CD4-positive, alpha-beta T cell treated with Interleukin-15 for 1 hour (primary cell): ENCODE measurements around the gene ZNF69.
A peak's percentile ranks its signal among the peaks of the same experiment; 100 is the strongest.
"Not testable (repeated sequence)": the region's sequence is repeated elsewhere in the genome, so short reads cannot be mapped to it uniquely, and the experiment has no call there.

Experiments used
- DNase-seq: peaks from one replicate; pipeline ENCODE4 v3.0.0-alpha.2; 2020

Gene ZNF69

DNA sequence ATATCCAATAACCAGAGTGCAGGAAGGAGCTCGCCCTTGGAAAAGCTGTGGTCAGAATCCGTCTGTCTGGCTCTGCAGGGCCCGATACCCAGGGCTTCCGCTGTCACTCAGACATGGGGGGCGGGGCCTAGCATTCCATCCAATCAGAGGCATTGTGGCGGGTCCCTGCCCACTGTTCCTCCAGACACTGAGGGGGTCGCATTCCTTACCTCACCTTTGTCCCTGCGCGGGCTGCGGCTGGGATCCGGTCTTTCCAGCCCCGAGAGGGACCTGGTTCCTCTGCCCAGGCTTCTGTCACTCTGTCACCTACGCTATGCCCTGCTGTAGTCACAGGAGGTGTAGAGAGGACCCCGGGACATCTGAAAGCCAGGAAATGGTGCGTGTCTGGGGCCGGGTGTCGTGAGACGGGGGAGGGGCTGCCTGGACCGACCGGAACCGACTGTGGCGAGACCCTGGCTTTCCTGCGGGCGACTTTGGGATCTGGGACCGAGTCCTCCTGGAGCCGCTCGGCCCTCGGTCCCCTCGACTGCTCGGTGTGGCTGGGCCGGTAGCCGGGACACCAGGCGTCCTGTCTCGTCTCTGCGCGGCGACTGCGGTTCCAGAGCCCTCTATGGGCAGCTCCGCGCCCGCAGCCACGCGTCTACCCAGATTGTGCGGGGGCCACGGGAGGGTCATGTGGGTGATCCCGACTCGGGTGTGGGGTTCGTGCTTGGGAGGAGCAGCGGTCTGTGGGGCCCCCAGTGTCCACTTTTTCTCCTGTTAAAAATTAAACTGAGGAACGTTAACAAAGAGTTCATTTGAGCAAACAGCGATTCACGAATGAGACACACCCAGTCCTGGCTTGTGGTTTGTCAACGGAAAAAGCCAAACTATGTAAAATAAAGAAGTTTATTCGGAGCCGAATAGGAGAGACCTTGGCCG, at the start of gene ZNF69:
TSS of gene ZNF69 (plus strand) at position 172 of the 921 bp plus-strand sequence. CDS start at position 314, 142 bp downstream.
- DNase-seq, result peak; percentile 61

DNA sequence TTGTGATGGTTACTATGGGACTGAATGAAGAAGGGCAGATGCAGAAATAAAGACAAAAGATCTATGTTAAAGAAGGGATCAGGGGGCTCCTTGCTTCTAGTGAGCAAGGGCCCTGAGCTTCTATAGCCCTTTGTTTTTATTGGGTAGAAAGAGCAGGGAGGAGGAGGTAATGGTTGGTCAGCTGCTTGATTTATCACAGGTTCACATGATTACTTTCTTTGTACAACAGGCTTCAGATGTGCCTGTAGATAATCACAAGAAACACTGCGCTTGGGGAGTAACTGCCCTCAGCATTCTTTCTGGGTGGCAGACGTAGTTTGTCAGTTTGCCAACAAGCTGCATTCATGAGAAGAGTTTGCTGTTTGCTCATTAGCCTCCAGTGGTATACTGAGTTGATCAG, 43.9 kb upstream of the ZNF69 start:
- no peak for DNase-seq

DNA sequence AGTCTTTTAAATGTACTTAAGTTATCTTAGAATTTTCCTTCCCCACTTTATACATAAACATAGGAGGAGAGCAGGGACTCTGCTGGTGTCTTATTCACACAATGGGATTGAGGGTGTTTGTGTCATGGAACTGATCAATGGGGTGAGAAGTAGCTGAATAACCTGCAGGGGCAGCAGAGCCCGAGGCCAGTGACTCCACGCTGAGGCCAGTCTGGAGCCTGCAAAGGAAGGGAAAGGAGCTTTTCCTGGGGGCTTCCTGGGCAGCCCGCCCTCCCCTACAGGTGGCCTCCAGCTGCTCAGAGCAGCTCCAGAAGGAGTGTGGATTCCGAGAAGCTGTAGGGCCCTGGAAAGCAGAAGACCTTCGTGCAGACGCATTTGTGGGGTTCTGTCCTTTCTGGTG, 40.0 kb upstream of the ZNF69 start:
- DNase-seq, result not testable (repeated sequence)

DNA sequence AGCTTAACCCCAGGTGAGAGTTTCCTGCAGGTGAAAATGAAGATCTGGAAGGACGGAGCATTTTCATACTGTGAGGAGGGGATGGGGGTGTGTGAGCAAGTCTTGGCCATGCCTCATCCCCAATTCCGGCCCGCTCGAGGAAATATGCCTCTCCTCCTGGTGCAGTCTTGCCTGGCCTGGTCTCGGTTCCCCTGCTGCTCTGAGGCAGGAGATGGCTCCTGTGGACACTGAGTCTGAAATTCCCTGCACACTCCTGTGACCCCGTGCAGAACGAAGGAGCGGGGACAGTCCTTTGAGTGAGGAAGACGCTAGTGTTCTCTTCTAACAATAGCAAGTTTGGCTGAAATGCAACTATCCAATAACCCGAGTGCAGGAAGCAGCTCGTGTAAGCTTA, 39.4 kb upstream of the ZNF69 start:
- DNase-seq, result no peak

DNA sequence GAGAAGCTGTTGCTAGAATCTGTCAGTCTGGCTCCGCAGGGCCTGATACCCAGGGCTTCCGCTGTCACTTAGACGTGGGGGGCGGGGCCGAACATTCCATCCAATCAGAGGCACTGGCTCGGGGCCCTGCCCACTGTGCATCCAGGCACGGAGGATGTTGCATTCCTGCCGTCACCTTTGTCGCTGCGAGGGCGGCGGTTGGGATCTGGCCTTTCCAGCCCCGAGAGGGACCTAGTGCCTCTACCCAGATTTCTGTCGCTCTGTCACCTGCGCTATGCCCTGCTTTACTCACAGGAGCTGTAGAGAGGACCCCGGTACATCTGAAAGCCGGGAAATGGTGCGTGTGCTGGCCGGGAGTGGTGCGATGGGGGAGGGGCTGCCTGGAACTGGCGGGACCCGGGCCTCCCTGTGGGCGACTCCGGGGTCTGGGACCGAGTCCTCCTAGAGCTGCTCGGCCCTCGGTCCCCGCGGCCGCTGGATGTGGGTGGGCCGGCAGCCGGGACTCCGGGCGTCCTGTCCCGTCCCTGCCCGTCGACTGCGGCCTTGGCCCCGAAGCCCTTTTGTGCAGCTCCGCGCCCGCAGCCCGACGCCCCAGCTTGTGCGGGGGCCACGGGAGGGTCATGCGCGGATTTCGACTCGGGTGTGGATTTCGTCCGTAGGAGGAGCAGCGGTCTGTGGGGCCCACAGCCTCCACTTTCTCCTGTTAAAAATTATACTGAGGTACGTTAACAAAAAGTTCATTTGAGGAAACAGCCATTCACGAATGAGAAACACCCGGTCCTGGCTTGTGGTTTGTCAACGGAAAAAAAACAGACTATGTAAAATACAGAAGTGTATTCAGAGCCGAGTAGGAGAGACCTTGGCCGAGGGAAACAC, 38.8 kb upstream of the ZNF69 start, which contains the start of gene ZNF439:
TSS of gene ZNF439 (plus strand) at position 133 of the 876 bp plus-strand sequence. CDS start at position 275, 142 bp downstream.
- peak; percentile 88 for DNase-seq

DNA sequence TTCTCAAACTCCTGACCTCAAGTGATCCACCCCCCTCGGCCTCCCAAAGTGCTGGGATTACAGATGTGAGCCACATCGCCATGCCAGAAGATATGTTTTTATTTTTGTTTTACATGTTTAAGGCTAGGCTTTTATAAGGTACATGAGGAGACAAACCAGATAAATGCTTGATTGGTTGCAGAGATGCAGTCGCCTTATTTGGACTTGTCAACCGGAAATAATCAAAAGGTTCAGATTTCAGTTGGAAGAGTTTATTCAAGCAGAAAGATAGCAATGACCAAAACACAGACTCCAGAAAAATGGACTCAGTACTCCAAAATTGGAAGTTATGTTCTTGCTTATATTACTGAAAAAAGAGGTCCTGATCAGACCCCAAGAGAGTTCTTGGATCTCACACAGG, 37.3 kb upstream of the ZNF69 start:
- DNase-seq, result not testable (repeated sequence)

DNA sequence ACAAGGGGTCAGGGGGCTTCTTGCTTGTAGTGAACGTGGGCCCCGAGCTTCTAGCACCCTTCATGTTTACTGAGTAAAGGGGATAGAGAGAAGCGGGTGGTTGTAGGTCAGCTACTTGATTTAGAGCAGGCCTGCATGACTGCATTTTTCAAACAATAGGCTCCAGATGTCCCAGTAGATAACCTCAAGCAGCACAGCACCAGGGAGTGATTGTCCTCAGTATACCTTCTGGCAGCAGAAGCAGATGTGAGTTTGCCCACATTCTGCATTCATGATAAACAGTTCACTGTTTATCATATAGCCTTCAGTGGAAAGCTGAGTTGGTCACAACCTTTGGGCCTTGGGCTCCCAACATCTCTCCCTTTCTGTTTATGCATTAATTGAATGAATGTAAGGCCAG, 34.2 kb upstream of the ZNF69 start:
- DNase-seq, result no peak

DNA sequence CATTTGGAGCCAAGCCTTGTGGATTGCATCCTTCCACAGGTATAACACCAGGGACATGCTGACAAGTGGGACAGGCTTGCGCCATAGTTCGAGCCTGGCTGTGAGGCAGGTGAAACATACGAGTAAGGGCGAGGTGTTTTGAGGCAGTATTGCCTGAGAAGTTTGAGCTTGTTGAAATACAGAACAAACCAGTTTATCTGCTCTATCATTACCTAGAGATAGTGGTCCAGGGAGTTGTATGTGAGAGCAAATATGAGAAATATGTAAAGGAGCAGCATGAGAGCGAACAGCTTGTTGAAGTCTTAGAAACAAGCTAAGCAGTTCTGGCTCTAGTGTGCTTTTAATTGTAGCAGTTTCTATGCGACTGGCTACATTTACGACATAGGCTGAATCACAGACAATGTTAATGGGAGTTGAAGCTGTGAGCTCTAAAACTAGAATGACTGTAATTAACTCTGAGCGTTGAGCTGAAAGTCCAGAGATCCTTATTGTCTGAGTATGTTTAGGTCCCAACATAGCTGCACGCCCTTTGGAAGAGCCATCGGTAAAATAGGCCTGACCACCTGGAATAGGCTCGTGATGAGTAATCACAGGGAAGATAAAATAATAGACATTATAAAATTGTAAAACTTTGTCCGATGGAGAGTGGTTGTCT, 30.9 kb upstream of the ZNF69 start:
- no peak for DNase-seq

DNA sequence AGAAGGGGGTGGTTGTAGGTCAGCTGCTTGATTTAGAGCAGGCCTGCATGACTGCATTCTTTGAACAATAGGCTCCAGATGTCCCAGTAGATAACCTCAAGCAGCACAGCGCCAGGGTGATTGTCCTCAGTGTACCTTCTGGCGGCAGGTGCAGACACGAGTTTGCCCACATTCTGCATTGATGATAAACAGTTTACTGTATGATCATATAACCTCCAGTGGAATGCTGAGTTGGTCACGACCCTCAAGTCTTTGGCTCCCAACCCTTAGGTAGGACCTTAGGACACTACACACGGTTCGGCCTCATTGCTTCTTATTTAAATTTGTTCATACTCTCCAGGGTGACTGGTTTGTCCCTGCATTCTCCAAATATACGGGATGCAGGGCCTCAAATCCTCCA, 26.9 kb upstream of the ZNF69 start:
- no peak for DNase-seq

DNA sequence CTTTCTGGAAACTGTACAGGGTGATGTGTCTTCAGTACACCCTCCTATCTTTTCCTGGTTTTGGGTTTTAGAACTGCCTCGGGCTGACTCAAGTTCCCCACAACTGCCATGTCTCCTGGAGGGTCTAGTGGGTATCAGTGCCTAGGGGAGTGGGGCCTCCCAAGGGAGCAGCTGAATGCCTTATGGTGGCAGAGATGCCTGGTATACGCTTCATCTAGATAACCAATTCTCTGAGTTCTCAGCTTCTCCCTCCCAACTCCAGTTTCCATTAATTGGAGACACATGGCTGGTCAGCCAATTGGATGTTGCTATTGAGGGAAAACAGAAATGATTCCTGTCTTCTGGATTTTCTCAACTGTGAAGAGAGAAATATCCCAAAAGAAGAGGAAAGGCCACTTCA, 26.3 kb upstream of the ZNF69 start:
- DNase-seq, result no peak

DNA sequence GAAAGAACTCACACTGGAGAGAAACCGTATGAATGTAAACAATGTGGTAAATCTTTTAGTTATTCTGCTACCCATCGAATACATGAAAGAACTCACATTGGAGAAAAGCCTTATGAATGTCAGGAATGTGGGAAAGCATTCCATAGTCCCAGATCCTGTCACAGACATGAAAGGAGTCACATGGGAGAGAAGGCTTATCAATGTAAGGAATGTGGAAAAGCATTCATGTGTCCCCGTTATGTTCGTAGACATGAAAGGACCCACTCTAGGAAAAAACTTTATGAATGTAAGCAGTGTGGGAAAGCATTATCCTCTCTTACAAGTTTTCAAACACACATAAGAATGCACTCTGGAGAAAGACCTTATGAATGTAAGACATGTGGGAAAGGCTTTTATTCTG, 19.8 kb upstream of the ZNF69 start:
- not testable (repeated sequence) for DNase-seq

DNA sequence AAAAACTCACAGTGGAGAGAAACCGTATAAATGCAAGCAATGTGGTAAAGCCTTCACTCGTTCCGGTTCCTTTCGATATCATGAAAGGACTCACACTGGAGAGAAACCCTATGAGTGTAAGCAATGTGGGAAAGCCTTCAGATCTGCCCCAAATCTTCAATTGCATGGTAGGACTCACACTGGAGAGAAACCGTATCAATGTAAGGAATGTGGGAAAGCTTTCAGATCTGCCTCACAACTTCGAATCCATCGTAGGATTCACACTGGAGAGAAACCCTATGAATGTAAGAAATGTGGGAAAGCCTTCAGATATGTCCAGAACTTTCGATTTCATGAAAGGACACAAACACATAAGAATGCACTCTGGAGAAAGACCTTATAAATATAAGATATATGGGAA, 19.4 kb upstream of the ZNF69 start:
- no peak for DNase-seq

DNA sequence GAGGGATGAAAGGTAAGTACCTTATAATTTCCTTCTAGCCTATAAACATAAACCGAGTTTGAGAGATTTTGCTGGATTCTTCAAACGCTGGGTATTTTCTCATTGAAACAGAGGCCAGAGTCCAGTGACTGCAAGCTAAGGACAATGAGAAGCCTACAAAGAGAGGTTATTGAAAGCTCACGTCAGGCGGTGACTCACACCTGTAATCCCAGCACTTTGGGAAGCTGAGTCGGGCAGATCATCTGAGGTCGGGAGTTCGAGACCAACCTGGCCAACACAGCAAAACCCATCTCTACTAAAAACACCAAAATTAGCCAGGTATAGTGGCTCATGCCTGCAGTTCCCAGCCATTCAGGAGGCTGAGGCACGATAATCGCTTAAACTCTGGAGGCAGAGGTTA, 15.0 kb upstream of the ZNF69 start:
- no peak for DNase-seq

DNA sequence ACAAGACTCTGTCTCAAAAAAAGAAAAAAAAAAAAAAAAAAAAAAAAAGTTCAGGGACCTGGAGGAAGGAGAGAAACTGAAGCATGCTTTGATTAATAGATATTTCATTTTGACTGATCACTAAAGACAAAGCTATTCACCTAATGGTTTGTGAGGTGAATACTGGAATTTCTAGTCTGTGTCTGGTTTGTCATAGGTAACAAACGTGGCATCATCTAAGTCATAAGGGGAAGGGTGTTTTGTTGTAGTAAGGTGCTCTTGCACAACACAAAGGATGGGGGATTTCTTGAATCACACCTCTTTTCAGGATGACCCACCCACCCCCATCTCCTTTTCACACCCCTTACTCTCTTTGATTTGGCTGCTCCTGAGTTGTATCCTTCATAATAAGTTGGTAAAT, 13.8 kb upstream of the ZNF69 start:
- no peak for DNase-seq

DNA sequence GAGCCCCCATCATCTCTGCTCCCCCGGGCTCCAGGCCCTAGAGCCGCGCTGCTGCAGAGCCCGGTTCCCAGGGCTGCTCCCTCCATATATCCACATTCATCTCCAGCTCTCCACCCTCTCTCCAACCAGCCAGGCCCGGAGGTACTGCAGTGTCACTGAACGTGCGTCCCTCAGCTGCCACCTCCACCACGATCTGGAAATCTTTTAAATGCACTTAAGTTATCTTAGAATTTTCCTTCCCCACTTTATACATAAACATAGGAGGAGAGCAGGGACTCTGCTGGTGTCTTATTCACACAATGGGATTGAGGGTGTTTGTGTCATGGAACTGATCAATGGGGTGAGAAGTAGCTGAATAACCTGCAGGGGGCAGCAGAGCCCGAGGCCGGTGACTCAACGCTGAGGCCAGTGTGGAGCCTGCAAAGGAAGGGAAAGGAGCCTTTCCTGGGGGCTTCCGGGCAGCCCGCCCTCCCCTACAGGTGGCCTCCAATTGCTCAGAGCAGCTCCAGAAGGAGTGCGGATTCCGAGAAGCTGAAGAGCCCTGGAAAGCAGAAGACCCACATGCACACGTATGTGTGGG, 7.8 kb upstream of the ZNF69 start:
- DNase-seq, result peak; percentile 18

DNA sequence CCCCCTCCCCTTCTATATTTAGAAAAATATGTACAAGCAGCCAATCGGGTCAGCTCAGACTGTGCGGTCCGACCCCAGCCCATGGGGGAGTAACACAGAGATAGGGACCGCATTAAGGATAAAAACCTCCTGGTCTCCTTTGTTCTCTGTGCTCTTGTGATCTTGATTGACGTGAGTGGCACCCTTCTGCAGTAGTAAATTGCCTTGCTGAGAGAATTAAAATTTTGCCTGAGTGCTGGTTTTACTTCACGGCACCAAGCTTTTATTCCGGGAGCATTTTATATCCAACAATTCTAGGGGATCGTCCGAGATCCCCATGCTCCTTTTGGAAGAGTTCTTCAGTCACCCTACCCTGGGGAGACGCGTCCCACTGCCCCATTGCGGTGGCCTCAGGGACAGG, 7.0 kb upstream of the ZNF69 start:
- no peak for DNase-seq

DNA sequence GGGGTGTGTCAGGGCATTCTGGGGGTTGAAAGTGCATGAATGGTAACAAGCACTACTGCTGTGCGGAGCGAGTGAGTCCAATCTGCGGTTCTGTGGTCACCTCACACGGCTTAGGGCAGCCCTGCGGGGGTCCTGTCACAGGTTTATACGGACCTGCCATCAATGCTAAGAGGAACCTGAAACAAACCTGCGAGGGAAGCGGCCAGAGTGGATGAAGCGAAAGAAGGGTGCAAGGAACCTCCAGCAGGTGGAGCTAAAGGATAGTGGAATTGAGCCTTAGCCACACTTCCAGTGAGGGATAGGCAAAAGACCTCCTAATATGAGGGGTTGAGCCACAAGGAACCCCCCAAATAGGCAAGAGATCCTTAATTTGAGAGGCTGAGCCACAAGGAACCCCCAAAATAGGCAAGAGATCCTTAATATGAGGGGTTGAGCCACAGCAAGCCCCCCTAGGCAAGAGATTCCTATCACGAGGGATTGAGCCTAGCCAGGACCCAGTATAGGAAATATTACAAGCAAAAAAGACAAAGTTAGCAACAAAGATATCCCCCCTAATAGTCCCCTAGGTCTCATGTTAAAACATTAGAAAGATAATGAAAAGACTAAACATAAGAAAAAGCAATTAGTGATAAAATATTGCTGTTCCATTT, 6.3 kb upstream of the ZNF69 start:
- DNase-seq, result peak; percentile 59

DNA sequence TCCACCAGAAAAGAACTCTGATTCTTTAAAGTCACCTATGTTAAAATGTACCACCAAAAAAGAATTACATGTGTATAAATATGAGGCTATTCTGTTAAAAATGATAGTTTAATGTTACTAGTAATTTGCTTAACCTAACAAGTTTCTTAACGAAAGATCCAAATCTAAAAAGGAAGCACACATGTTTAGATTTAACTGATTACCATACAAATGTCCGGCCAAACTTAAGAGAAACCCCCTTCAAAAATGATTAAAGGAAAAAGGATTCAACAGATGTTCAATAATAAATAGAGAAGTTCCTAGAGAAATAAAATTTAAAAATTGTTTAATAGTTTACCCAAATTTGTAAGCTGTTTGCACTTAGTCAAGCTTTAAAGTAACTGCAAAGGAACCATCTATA, 5.0 kb upstream of the ZNF69 start:
- DNase-seq, result no peak

DNA sequence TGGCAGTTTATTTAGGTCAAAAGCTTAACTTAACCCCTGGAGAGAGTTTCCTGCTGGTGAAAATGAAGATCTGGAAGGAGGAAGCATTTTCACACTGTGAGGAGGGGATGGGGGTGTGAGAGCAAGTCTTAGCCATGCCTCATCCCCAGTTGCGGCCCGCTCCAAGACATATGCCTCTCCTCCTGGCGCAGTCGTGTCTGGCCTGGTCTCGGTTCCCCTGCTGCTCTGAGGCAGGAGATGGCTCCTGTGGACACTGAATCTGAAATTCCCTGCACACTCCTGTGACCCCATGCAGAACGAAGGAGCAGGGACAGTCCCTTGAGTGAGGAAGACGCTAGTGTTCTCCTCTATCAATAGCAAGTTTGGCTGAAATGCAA, 360 bp upstream of the ZNF69 start:
- DNase-seq, result no peak

DNA sequence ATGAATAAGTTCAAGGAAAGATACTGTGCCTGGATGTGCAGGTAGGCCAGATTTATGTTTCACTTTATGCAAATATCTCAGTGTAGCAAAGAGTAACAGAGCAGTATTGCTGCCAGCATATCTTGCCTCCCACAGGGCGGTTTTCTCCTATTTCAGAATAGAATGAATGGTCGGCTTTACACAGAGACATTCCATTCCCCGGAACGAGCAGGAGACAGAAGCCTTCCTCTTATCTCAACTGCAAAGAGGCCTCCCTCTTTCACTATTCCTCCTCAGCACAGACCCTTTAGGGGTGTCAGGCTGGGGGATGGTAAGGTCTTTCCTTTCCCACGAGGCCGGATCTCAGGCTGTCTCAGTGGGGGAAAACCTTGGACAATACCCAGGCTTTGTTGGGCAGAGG, 2.3 kb downstream of the ZNF69 start:
- not testable (repeated sequence) for DNase-seq

DNA sequence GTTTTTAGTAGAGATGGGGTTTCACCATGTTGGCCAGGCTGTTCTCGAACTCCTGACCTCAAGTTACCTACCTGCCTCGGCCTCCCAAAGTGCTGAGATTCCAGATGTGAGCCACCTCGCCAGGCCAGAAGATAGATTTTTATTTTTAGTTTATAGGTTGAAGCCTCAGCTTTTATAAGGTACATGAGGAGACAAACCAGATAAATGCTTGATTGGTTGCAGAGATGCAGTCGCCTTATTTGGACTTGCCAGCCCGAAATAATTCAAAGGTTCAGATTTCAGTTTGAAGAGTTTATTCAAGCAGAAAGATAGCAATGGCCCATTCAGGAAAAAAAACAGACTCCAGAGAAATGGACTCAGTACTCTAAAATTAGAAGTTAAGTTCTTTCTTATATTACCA, 3.1 kb downstream of the ZNF69 start:
- no peak for DNase-seq

DNA sequence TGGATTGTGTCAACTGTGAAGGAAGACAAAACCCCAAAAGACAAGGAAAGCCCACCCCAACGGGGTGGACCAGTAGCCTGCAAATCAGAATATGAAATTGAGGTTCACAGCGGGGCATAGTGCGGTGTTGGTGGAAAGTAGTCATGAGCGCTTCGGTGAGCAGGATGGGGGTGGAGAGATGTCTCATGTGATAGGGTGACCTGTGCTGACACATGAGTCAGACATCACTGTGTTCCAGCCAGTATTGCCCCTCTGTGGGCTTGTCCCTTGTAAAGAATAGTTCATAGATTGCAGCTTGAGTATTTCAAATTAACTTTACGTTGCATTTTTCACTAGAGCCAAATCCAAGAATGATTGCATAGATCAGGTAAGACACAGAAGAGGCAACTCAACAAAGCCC, 7.3 kb downstream of the ZNF69 start:
- DNase-seq, result no peak
